GM13976 (cell line): ENCODE results near the gene ITPRIP.
A peak's percentile ranks its signal among the peaks of the same experiment; 100 is the strongest.

ENCODE experiments used
- DNase-seq: peaks from one replicate; pipeline ENCODE4 v3.0.0; 2012; ENCODE audit warnings: low spot score
- in situ Hi-C: fragments of 300-500 bp; cut with MboI; formaldehyde crosslinking; loops from one replicate; pipeline ENCODE4 v1.12.0; 2022; ENCODE audit warnings: low sequenced_read_pairs, mixed read lengths, inconsistent platforms; ENCODE audit not compliant: unreplicated experiment
- TF ChIP-seq, protein P1 (sequence below): IDR thresholded peaks from 2 replicates; pipeline ENCODE4 v1.5.1; 2012; ENCODE audit warnings: borderline replicate concordance, mild to moderate bottlenecking; ENCODE audit not compliant: insufficient read depth; ENCODE audit errors: extremely low read depth, missing control alignments, control extremely low read depth

Gene ITPRIP

DNA sequence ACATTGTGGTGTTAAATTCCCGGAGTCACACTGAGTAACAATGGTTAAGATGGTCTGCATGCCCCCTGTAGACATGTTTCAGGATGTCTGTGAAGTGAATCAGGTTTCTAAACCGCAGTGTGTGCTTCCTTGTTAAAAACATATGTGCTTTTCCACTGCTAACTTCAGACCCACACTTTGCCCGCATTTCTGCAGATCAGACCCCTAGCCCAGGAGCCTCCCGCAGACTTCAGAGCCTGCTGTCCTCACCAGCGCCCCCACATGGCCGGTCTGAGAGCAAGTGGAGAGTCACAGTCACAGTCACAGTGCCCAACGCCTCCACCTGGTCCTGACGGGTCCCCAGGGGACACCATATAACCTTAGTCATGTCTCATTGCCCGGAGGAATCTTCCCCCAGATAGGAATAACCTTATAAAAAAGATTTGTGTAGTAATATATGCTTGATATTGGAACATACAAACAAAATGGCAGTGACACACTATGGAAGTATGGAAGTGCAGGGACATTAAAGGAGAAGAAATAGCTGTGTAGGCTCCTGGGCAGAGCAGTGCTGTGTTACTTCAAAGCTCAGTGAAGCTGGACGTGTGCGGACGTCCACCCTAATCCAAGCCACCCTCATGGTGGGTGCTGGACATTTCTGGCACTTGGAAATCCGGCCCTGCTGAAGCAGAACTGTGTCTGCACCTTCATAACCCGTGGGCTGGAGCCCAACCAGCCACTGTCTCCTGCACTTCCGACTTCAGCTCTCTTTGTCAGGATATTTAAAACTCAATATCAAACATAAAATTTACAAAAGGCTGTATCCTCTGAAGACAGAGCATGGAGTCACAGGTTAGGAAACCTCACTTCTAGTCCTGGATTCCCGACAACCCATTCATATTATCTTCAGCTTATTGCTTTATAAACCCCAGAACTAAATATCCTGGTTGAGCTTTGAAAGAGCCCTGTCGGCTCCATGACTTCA lies 40.3 kb downstream of the ITPRIP start:
- DNase-seq: peak; percentile 35
- TF ChIP-seq, protein P1, sequence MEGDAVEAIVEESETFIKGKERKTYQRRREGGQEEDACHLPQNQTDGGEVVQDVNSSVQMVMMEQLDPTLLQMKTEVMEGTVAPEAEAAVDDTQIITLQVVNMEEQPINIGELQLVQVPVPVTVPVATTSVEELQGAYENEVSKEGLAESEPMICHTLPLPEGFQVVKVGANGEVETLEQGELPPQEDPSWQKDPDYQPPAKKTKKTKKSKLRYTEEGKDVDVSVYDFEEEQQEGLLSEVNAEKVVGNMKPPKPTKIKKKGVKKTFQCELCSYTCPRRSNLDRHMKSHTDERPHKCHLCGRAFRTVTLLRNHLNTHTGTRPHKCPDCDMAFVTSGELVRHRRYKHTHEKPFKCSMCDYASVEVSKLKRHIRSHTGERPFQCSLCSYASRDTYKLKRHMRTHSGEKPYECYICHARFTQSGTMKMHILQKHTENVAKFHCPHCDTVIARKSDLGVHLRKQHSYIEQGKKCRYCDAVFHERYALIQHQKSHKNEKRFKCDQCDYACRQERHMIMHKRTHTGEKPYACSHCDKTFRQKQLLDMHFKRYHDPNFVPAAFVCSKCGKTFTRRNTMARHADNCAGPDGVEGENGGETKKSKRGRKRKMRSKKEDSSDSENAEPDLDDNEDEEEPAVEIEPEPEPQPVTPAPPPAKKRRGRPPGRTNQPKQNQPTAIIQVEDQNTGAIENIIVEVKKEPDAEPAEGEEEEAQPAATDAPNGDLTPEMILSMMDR: no peak
- in situ Hi-C loops: no loop called here

DNA sequence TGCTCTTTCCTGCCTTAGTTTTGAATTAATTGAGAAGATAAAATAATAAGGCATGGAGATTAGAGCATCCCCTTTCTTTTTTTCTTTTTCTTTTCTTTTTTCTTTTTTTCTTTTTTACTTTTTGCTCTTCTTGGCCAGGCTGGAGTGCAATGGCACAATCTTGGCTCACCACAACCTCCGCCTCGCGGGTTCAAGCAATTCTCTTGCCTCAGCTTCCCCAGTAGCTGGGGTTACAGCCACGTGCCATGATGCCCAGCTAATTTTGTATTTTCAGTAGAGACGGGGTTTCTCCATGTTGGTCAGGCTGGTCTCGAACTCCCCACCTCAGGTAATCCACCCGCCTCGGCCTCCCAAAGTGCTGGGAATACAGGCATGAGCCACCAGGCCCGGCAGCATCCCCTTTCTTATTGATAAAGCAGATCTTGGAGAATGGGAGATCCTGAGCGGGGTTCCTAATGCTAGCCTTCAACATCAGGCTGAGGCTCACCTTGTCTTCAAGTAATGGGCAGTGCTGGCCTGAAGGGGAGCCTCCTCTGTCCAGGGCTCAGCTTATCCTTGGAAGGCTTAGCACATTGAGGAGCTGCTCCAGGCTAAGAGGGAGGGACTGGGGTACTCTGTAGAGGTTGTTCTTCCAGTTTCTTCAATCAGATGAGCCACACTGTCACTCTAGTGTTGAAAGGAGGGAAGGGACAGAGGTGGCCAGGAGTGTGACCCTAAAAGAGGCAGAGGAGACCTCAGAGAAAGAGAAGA lies 41.4 kb downstream of the ITPRIP start:
- TF ChIP-seq, protein P1: no peak
- DNase-seq: no peak
- in situ Hi-C loops: no loop called here

DNA sequence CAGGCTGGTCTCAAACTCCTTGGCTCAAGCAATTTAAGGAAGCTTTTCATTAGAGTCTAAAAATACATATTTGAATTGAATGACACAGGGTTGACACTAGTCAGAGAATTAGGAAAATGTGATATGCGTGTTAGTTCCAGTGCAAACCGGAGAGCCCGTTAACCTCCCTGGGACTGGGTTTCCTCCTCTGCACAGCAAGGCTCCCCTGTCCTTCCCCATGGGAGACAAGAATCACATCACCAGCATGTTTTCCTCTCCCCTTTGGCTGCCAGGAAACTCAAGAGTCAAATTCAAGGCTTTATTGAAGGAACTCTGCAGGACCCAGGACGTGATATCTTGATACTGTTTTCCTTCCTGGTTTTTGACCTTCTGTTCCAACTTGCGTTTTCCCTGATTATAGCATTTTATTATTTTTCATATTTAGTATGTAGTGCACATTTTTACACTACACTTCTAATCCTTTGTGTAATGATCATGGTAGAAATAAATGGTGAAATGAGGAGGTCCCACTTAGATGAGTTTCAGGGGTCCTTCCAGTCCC lies 44.4 kb downstream of the ITPRIP start:
- in situ Hi-C loops: no loop called here
- TF ChIP-seq, protein P1: no peak
- DNase-seq: no peak

DNA sequence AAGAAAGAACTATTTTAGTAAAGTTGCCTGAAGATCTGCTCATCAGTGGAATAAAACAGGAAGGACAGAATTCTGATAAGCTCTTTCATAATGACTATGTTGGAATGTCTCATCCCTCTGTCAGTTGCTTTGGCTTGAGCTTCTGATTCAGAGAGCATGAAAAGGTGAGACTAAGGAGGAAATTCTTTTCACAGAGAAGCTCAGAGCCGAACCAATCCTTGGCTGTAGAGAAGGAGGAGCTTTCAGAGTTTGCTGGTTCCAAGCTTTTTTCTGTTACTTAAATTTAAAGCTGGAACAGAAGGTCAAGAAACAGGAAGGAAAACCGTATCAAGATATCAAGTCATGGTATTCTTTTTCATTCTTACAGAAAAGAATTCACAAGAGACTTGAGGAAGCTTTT lies 45.3 kb downstream of the ITPRIP start:
- TF ChIP-seq, protein P1: no peak
- DNase-seq: no peak
- in situ Hi-C loops: no loop called here

DNA sequence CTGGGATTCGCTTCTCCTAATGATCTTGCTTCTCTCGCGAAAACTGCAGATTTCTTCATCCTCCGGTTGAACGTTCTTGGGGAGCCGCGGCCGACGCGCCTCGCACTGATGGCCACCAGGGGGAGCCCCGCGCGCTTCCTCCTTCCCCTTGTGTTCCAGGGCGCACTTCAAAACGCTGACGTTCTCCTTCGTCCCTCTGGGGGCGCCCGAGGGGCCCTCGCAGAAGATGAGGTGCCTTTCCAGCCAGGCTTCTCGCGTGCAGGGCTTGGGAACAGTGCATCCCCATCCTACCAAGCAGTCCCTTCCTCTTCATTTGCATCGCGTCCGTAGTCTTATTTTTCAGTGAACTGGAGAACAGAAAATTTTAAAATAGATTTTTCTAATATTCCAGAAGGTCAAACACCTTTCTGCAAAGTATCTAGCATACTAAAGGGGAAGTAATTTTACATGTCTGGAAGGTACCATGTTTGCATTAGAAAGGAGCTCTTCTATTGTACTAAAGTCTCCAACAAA lies 46.8 kb downstream of the ITPRIP start:
- in situ Hi-C loops: no loop called here
- peak; percentile 91 for DNase-seq

DNA sequence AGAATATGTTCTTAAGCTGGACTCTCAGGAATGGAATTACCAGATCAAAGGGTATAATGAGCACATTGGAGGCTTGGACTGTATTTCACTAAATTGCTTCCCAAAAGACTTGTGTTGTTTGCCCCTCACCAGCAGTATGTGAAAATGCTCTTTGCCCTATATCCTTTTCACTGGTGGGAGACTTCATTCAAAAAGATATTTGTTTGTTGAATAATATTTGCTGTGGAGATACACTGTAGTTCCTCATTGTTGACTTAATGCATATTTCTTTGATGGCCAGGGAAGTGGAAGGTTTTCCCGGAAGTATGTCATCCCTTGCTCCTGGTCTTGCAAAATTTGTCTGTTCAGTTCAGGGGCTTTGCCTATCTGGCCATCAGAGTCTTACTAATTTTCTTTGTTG lies 49.9 kb downstream of the ITPRIP start:
- DNase-seq: no peak
- in situ Hi-C loops: no loop called here
- TF ChIP-seq, protein P1: no peak

More for the DNA sequence above, 46.8 kb downstream of the ITPRIP start:
- TF ChIP-seq, protein P1: peak; percentile 99
